Kidney tubule cell (primary cell): ENCODE data around the gene MED8.
"Not testable (repeated sequence)": the region's sequence is repeated elsewhere in the genome, so short reads cannot be mapped to it uniquely, and the experiment has no call there.

ENCODE experiments used
- DNase-seq: peaks from one replicate; pipeline ENCODE4 v3.0.0-alpha.2; 2018; ENCODE audit warnings: low spot score

Gene MED8

DNA sequence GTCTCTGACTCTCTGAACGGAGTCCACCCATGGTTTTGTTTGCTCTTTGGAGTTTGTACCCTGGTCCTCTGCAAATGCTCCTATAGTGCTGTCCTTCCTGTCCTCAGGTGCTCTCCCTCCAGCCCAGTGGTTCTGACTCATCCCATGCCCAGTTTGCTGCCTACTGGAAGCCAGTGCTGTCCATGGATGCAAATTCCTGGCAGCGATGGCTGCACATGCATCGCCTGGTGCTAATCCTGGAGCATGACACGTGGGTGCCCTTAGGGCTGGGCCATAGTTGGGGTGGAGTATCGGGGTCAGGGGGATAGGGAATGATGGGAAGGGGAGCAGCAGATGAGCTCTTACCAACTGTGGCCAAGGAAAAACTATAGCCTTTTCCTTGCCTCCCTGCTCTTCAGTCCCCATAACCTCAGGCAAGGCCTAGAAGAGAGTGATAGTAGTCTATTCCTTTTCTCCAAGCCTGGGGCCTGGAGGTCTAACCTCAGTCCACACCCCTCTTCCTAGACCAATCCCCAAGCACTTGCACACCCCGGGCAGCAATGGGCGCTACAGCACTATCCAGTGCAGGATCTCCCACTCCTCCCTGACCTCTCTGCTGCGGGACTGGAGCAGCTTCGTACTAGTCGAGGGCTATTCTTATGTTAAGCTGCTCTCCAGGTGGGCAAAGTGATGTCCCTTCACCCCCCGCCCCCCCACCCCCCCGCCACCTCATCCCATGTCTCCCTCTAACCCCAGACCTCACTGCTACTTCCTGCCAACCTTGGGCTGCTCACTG, 32.6 kb upstream of the MED8 start:
- peak; percentile 50 for DNase-seq

- DNase-seq, result no peak
Measured at GRCh38 chr1:43421396-43421795, 31.8 kb upstream of the MED8 start.

- no peak for DNase-seq
Measured at GRCh38 chr1:43420874-43421273, 31.3 kb upstream of the MED8 start.

DNA sequence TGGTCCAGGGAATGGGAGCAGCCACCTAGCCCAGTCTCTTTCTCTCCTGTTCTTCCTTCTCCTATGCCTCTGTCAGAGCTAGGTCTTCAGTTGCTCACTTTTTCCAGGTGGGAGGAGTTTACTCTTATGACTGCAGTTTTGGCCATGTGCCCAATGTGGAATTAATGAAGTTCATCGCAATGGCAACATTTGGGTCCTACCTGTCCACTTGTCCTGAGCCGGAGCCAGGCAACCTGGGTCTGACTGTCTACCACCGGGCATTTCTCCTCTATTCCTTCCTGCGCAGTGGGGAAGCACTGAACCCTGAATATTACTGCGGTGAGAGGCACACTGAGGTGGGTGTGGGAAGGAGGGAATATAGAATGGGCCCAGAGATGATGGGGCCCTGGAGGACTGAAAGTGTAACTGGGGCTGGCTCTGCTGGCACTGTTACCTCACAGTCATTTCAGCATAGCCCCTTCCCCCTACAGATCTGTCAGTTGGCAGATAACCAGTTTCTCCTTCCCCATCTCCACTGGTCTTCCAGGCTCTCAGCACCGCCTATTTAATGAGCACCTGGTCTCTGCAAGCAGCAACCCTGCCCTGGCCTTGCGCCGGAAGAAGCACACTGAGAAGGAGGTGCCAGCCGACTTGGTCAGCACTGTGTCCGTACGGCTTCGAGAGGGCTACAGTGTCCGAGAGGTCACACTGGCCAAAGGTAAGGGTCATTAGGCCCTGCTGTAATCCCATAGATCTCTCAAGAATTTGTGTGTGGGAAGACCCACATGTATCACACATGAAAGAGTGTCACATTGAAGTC, 30.2 kb upstream of the MED8 start:
- DNase-seq, result no peak

DNA sequence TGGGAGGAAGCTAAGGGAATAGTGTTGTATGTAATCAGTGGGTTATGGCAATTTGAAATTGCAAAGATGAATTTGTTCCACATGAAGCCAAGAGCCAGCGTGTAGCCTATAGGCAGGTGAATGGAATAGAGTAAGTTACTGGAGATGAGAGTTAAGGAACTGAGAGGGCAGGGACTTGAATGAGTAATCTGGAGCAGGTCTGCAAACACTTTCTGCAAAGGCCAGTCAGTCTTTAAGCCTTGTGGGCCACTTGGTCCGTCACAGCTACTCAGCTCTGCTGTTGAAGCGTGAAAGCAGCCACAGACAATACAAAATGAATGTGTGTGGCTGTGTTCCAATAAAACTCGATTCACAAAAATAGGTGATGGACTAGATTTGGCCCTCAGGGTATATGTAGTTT, 29.3 kb upstream of the MED8 start:
- DNase-seq, result no peak

- DNase-seq, result no peak
Measured at GRCh38 chr1:43415901-43416300, 26.3 kb upstream of the MED8 start.

- DNase-seq, result peak; percentile 69
Measured at GRCh38 chr1:43414634-43415223, 25.1 kb upstream of the MED8 start.

DNA sequence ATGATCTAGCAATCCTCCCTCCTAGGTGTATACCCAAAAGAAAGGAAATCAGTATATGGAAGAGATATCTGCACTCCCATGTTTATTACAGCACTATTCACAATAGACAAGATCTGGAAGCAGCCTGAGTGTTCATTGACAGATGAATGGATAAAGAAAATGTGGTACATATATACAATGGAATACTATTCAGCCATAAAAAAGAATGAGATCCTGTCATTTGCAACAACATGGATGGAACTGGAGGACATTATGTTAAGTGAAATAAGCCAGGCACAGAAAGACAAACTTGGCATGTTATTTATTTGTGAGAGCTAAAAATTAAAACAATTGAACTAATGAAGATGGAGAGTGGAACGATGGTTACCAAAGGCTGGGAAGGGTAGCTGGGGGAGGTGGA, 23.8 kb upstream of the MED8 start:
- not testable (repeated sequence) for DNase-seq

DNA sequence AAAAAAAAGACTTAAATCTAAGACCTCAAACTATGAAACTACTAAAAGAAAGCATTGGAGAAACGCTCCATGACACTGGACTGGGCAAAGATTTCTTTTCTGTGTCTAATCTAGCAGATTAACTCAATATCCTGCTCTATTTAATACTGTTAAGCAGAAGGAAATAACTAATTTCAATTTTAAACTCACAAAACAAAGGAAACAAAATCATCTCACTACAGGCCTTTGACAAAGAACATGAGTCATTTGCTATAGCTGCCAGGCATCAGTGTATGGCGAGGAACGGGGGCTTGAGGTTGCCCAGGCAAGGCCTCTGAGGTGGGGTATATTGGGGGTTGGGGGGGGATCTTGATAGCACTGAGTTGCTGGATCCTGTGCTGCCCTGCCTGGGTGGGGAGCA, 21.0 kb upstream of the MED8 start:
- no peak for DNase-seq

- no peak for DNase-seq
Measured at GRCh38 chr1:43405876-43406234, 16.3 kb upstream of the MED8 start.

DNA sequence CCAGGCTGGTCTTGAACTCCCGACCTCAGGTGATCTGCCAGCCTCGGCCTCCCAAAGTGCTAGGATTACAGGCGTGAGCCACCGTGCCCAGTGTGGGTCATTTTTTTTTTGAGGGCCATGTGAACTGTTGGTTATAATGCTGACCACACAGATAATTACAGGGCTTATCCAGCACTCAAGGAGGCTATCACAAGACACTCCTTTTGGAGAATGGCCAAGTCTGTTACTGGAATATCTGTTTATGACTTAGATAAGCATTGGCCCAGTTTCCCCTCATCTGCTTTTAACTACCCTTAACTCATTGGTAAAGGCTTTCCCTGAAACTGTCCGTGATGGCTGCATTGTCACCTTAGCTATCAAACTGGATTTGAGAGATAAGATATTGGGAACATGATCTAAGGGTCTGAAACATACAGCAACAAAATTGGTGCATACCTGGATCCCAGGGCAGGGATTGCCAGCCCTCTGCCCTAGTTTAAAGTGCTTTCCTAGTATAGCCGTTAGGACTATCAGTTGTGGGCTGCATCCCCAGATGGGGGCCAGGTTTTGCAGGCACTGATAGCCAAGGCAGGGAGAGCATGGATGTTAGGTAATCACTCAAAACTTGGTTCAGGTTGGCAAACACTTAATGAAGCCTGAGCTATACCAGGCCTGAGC, 15.7 kb upstream of the MED8 start:
- no peak for DNase-seq

DNA sequence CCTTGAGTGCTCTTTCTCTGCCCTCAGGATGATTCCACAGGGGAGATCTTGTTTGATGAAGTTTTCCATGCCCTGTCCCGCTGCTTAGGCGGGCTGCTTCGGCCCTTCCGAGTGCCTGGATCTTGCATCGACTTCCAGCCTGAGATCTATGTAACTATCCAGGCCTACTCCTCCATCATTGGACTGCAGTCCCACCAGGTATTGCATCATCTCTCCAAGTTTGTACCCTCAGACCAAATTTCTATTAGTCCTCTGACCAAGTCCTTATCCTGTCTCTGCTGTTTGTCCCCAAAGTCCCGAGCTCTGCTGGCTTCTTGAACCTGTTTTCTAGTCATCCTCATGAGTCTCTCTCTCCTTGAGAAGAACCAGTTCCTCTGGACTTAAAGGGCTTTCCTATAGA, 14.8 kb upstream of the MED8 start:
- no peak for DNase-seq

GRCh38 chr1:43402089-43402865, 12.7 kb upstream of the MED8 start:
- DNase-seq, result no peak

- DNase-seq, result not testable (repeated sequence)
Measured at GRCh38 chr1:43400441-43400840, 10.8 kb upstream of the MED8 start.

GRCh38 chr1:43398227-43398626, 8.6 kb upstream of the MED8 start:
- DNase-seq, result no peak

GRCh38 chr1:43396059-43396458, 6.5 kb upstream of the MED8 start:
- DNase-seq, result no peak

- DNase-seq, result no peak
Measured at GRCh38 chr1:43395523-43395922, 5.9 kb upstream of the MED8 start.

DNA sequence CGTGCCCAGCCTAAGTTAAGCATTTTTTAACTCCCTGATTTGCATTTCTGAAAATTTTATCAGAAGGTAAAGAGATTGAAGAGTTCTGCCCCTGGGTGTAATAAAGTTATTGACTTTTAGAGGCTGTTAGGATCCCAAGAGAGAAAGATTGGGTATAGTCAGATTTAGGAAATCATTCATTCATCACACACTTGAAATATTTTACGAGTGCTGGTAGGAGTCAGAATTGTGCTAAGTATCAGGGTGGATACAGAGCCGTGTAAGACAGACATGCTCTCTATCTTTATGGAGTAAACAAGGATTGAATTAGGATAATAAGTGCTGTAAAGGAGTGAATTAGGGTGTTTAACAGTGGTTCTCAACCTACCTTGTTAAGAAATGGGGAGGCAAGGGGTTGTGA, 3.1 kb upstream of the MED8 start:
- no peak for DNase-seq

DNA sequence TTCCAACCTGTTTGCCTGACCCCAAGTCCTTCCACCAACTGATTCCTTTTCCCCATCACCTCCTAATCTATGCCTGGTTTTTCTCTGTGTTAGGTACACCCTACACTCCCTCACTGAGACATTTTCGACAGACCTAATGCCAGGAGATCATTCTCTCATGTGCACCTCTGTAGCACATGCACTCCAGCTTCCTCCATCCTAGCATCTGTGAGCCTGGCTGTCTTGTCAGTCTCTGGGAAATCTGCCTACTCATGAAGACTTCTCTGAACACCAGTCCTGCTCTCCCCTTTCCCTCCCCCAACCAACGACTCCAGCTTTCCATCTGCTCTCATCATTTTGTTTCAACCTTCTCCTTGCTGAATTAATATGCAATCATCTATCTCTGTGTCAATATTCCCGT, 987 bp downstream of the MED8 start:
- no peak for DNase-seq

GRCh38 chr1:43387976-43388599, 1.5 kb downstream of the MED8 start:
- DNase-seq, result peak; percentile 22

DNA sequence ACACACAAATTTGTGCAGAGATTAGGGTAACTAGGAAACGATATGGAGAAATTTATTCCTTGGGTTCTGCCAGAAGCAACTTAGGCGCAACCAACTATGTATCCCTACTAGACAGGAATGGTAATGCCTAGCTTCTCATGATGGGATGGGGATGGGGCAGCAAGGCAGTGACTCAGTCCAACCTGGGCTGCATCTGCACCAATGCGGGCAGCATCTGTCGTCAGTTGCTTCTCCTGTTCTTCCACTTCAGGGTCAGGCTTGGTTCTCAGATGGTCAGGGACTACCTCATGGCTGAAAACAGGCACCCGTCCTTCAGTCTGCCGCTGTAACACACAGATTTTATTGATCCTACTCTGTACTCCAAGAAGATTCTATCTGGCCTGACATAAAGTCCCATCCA, 2.9 kb downstream of the MED8 start:
- DNase-seq, result no peak
